Lung microvascular endothelial cell (primary cell): ENCODE measurements around the gene UEVLD. TPM values are rescaled to one million over a fixed set of nuclear protein-coding genes. Genes with fewer than 3 reads are reported as not detected.

Experiments used
- DNase-seq, 2 donors: peaks; one replicate each; pipeline versions ENCODE4 v3.0.0 to v3.0.0-alpha.2; 2010; ENCODE audit warnings: low read depth in 2 of 2
- total RNA-seq: library from RNA; depleted of rRNA; stranded (reverse); fragments of >200 nt; gene quantifications from 2 replicates; pipeline ENCODE4 v1.2.1, GENCODE V29; 2014

UEVLD gene
- total RNA-seq, 1 donor from 2014 or later: 15.9 TPM

GRCh38 chr11:18581825-18582224, 6.7 kb downstream of the UEVLD start:
- no peak for DNase-seq

- no peak for DNase-seq
Observed at GRCh38 chr11:18580113-18580766, 8.3 kb downstream of the UEVLD start.

GRCh38 chr11:18578975-18579598, 9.4 kb downstream of the UEVLD start:
- DNase-seq: no peak

GRCh38 chr11:18575361-18575760, 13.2 kb downstream of the UEVLD start:
- DNase-seq: peak in 1 of 2 donors; percentile 68

- DNase-seq: no peak
Observed at GRCh38 chr11:18567081-18567480, 21.5 kb downstream of the UEVLD start.

- DNase-seq: no peak
Observed at GRCh38 chr11:18566406-18566805, 22.1 kb downstream of the UEVLD start.

GRCh38 chr11:18564149-18564548, 24.4 kb downstream of the UEVLD start:
- DNase-seq: no peak

GRCh38 chr11:18563090-18563730, 25.3 kb downstream of the UEVLD start:
- DNase-seq: no peak

GRCh38 chr11:18548001-18548400, 40.5 kb downstream of the UEVLD start:
- DNase-seq: no peak

GRCh38 chr11:18540207-18541009, 48.1 kb downstream of the UEVLD start:
- DNase-seq: peak; percentile 33 to 53

- DNase-seq: no peak
Observed at GRCh38 chr11:18536209-18536608, 52.3 kb downstream of the UEVLD start.

- no peak for DNase-seq
Observed at GRCh38 chr11:18534245-18534644, 54.3 kb downstream of the UEVLD start.

GRCh38 chr11:18533365-18533764, 55.2 kb downstream of the UEVLD start:
- DNase-seq: no peak

- peak; percentile 42 for DNase-seq
Observed at GRCh38 chr11:18527512-18527911, 61.0 kb downstream of the UEVLD start.

- DNase-seq: peak; percentile 95 to 98
Observed at GRCh38 chr11:18526521-18527296, 61.8 kb downstream of the UEVLD start, which contains the start of gene TSG101. TSS of gene TSG101 (minus strand) at chr11:18526942. CDS start at chr11:18526816, 126 bp downstream.

- DNase-seq: no peak
Observed at GRCh38 chr11:18526130-18526520, 62.4 kb downstream of the UEVLD start.

- no peak for DNase-seq
Observed at GRCh38 chr11:18524248-18524647, 64.3 kb downstream of the UEVLD start.

GRCh38 chr11:18523084-18523483, 65.5 kb downstream of the UEVLD start:
- no peak for DNase-seq

- peak; percentile 2 for DNase-seq
Observed at GRCh38 chr11:18522388-18522787, 66.1 kb downstream of the UEVLD start.

- DNase-seq: no peak
Observed at GRCh38 chr11:18521122-18521521, 67.4 kb downstream of the UEVLD start.

- DNase-seq: no peak
Observed at GRCh38 chr11:18502352-18502751, 86.2 kb downstream of the UEVLD start.
